Measurements from ENCODE around the gene OR6S1.
"Not testable (repeated sequence)": the region's sequence is repeated elsewhere in the genome, so short reads cannot be mapped to it uniquely, and the experiment has no call there.

Gene OR6S1

DNA sequence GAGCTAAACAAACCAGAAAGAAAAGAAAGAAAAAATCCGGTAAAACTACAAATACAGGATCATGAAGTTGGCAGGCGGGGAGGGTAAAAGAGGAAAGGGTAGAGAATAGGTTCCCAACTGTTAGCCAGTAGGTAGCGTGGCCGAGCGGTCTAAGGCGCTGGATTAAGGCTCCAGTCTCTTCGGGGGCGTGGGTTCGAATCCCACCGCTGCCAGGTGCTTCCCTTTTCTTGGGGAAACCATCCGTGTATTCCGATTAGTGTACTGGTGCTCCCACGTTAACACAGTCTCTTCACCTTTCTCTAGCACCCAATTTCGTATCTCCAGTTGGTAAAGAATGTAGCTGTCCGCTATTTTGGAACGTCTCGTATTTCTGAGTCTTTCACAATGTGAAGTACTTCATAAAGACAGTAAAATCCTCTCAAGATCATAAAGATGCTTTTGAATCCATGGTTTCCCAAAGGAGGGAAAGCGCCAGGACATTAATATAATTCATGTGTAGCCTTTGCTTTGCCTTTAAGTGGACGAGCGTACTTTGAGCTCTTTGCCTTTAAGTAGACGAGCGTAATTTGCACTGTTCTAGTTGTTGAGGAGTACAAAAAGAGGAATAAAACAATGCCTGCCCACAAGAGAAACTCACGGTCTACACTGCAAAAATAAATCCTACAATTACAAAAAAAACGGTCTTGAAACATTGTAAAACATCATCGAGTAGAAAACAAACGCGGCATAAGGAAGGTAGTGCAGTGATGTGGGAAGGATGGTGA, 31.3 kb downstream of the OR6S1 start:
- DNase-seq (ENCODE audit: low spot score) = peak; percentile 72

GRCh38 chr14:20609215-20610001, 32.1 kb downstream of the OR6S1 start:
- DNase-seq (ENCODE audit: low spot score) = peak; percentile 87

- no peak for DNase-seq (ENCODE audit: low spot score)
Observed at GRCh38 chr14:20608383-20609110, 32.9 kb downstream of the OR6S1 start.

DNA sequence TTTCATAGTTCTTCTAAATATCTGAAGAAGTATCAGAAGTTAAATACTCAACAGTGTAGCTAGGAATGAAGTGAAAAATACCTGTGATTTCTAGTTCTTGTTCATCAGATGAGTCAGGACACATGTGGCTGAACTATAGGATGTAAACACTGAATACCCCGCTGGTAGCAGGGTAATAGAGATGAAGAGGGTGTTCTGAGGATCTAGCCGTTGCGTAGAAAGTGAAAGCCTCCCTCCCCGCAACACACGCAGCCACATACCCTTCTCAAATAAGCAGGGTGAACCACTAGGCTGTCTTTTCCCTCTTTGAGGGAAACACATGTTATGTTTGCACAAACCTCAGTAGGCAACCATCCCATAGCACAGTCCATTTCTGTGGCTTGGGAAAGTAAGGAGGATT, 33.9 kb downstream of the OR6S1 start:
- DNase-seq (ENCODE audit: low spot score) = no peak

DNA sequence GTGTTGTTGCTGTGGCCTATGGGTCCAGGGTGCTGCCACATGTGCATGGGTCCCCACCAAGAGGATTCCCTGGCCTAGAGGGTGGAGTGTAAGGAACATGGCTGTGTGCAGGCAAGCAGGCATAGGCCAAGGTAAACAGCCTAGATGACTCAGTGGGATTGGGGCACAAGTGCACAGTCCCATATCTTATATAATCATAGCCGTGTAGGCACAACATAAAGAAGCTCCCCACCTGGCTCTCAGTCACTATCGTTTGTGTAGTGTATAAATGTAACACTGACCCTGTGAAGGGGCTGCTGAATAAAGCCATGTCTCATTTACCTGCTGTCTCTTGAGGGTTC, 34.6 kb downstream of the OR6S1 start:
- no peak for DNase-seq (ENCODE audit: low spot score)

DNA sequence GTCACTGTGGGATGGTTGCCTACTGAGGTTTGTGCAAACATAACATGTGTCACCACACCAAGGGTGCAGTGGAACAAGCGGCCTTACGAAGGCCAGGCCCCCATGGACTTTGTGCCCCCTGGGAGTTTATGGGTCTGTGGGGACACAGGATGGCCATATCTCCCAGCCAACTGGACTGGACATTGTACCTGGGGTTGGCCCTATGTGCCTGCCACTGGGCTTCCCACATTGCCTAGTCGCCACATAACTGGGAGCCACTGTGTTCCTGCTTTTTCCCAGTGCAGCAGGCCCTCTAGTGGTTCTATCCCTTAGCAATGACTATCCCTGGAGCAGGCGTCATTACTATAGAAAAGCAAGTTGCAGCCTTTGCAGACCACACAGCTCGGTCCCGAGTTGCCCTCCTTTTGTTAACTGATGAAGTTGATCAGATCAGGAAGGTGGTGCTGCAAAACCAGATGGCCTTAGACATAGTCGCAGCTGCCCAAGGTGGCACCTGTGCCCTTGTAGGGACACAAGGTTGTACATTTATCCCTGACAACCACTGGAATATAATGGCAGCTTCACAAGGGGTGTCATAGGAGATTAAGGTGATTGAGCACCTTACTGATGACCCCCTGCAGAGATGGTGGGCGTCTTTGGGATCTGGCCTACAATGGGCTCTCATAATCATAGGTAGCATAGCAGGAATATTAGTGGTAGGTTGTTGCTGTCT, 35.1 kb downstream of the OR6S1 start:
- DNase-seq (ENCODE audit: low spot score) = no peak

DNA sequence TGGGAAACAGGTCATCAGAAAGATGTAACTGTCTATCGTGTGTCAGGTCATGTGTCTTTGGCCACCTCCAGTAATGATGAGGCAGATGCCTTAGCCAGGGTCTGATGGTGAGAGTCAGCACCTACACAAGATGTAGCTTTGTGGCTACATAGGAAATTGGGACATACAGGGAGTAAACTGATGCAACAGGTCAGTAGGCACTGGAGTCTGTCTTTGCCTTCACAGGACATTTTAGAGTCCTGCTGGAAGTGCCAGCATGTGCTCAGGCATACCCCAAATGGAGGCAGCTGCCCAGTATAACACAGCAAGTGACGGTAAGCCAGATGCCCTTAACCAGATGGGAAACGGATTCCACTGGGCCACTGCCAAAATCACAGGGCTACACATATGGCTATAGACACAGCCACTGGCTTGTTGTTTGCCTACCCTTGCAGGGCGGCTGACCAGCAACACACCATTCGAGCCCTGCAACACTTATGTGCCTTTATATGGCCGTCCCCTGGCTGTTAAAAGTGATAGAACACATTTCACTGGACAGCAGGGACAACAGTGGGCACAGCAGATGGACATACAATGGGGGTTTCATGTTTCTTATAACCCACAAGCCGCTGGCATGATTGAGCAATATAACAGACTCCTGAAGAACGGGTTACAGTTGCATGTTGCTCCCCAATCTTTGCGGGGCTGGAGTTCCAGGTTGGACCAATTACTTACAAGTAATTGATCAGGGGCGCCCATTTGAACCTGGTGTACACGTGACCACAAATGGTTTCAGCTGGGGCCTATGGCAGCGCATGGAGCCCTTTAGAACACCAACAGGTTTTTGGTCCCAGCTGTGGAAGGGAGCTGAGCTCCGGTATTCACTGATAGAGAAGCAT, 37.4 kb downstream of the OR6S1 start:
- no peak for DNase-seq (ENCODE audit: low spot score)

- no peak for DNase-seq (ENCODE audit: low spot score)
Observed at GRCh38 chr14:20602583-20602982, 38.9 kb downstream of the OR6S1 start.

DNA sequence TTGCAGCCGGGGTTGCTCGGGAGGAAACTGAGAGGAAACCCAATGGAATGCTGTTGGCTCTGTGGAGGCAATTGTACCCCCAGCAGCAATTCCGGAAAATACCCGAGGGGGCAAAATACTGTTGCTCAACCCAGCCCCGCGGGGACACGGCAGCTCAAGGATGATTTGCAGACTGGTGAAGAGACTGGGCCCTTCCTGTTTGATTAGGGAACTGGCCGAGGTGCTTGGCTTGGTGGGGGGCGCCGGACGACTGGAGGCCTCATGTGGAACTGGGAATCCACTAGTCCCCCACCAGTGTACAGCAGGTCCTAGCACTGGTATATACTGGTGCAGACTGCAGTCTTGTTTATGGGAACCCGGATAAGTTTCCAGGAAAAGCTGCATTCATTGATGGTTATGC, 40.0 kb downstream of the OR6S1 start:
- DNase-seq (ENCODE audit: low spot score) = no peak

DNA sequence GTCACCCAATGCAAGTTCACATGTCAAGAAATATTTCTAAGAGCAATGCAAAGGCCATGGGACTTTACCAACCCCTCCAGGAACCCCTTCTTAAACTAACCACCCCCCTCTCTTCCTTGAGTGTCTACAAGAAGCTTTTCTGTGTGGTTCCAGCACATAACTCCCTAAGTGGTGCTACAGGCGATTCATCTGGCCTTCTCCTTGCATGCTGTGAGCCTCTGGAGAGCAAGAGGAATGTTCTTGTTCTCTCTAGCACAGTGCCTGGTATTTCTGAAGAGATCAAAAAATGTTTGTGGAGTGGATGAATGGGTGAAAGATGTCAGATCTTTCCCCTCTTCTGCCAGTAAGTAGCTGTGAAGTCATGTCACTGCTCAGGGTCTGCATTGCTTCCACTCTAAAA, 44.4 kb downstream of the OR6S1 start:
- DNase-seq (ENCODE audit: low spot score) = no peak

DNA sequence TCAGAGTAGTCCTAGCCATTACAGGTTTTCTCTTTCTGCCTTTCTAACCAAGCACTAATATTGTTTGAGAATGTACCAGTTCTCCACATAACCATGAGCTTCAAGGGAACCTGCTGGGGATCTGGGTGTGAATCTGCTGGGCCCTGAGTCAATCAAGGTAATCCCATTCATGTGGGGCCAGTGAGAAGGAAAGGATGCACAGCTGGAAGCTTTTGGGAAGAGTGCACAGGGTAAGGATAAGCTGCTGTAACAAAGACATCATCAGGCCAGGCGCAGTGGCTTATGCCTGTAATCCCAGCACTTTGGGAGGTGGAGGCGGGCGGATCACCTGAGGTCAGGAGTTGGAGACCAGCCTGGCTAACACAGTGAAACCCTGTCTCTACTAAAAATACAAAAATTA, 45.8 kb downstream of the OR6S1 start:
- not testable (repeated sequence) for DNase-seq (ENCODE audit: low spot score)

- no peak for DNase-seq (ENCODE audit: low spot score)
Observed at GRCh38 chr14:20592574-20592973, 48.9 kb downstream of the OR6S1 start.

GRCh38 chr14:20591235-20591634, 50.3 kb downstream of the OR6S1 start, which contains the start of gene RNASE12:
Gene RNASE12, minus strand, starts transcription at chr14:20591376. Its CDS starts 653 bp downstream, at chr14:20590723.
- no peak for DNase-seq (ENCODE audit: low spot score)

All from putamen (tissue), 1 donor.